GM19240 (cell line): ENCODE measurements around the gene PPP2R1B.
"Not testable (repeated sequence)": the region's sequence is repeated elsewhere in the genome, so short reads cannot be mapped to it uniquely, and the experiment has no call there.

Source experiments
- DNase-seq: peaks from one replicate; pipeline ENCODE4 v3.0.0; 2011; ENCODE audit warnings: low spot score; ENCODE audit not compliant: insufficient read length

Gene PPP2R1B

DNA sequence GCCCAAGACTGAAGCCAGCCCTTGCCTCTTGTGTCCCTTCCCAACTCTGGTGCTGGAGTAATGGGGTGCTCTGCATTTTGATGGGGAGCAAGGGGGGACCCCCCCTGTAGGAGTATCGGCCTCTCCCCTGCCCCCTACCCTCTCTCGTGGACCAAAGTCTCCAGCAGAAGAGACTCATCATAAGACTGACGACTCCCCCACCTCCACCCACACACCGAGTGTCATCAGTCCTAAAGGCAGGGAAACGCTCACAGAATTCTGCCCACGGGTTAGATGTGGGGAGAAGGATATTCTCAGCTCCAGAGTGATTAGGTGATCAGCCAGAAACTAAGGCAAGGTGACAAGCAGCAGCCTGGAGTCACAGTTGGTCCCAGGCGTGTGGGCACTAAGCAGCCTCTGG, 38.8 kb downstream of the PPP2R1B start:
- DNase-seq, result no peak

DNA sequence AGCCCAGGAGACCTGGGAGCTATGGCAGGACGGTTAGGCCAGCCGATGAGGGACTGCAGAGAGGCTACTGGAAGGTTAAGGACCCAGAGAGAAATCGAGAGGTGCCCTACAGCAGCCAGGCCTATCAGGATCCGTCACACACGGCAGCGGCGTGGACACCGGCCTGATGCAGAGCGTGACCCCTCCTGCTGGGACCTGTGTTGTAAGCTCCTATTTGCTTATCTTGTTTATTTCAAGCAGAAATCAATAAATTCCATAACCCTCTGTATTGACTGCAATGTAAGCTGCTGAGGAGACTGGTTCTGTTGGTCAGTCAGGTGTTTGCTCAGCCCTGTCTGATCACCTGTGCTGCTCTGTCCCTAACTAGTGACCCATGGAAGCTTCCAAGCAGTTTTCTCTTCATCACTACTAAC, 39.9 kb downstream of the PPP2R1B start:
- no peak for DNase-seq

DNA sequence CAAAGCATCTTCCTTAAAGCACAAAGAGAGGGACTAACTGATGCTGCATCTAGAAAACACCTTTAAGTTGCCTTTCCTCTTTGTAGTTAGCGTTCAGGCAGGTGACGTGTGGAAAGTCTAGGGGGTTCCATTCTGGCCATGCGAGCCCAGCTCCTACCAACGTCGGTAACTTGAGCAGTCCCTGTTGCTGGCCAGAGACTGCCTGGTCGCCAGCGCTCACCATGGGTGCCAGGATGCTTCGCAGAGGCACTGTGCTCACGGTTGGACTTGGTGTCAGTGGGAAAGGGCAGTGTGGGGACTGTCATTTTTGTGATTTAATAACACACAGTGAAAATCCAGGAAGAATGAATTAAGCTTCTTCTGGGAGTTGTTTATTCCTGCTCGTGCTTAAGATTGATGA, 40.6 kb downstream of the PPP2R1B start:
- DNase-seq, result no peak

DNA sequence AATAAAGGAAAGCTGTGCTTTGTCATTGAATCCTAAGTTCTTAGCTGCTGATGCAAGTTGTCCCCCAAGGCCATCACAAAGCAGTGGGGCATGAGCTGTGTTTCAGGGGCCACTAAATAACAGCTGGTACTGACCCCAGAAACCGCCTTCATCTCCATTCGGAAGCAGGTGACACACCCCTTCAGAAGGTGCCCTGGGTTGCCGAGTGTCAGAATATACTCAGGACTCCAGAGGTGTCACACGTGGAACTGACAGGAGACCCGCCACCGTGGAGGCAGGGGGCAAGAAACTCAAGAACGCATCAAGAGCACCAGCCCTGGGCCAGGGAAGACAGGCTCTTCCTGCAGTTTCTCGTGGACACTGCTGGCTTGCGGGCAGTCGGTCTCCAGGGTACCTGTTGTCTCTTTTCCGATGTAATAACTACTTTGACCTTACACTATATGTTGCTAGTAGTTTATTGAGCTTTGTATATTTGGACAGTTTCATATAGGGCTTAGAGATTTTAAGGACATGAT, 41.5 kb downstream of the PPP2R1B start:
- DNase-seq, result no peak

DNA sequence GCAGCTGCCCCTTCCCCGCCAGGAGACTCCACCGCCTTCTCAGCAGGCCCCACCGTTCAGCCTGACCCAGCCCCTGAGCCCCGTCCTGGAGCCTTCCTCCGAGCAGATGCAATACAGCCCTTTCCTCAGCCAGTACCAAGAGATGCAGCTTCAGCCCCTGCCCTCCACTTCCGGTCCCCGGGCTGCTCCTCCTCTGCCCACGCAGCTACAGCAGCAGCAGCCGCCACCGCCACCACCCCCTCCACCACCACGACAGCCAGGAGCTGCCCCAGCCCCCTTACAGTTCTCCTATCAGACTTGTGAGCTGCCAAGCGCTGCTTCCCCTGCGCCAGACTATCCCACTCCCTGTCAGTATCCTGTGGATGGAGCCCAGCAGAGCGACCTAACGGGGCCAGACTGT, 42.6 kb downstream of the PPP2R1B start:
- no peak for DNase-seq

DNA sequence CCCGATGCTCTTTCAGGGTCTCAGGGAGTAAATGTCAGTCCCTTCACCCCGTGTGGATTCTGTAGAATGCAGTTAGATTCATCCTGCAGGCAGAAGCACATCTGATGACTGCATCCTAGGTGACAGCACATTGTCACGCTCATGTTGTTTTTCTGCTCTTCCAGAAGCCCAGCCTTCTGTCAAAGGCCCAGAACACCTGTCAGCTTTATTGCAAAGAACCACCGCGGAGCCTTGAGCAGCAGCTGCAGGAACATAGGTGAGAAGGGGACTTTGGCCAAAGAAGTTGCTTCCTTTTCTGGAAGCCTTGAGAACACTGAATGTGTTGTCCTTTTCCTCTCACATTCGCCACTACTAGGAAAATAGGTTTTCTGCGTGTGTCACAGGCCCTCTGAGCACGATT, 43.7 kb downstream of the PPP2R1B start:
- DNase-seq, result no peak

DNA sequence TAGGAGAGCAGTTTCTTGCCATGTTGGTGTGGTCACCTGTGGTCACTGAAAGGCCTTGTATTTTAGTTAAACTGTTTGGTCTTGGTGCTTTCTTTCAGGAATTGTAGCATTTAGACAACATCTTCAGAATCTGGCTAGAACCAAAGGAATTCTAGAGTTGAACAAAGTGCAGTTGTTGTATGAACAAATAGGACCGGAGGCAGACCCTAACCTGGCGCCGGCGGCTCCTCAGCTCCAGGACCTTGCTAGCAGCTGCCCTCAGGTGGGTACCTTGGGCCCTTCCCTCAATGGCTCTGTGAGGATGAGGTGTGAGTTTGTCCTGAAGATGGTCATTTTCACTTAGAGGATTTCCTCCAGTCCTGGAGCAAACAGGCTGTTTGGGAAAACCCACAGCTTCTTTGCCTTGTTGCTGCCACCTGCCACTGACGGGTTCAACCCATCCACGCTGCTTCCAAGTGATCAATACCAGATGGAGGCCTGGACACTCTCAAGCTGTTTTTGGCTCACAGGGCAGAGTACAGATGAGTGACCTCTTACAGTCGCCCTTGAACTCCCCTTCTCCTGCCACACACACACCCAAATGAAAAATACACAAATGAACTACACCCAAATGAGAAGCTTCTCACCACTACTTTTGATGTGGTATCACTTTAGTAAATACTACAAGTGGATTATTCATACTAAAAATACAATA, 45.2 kb downstream of the PPP2R1B start:
- no peak for DNase-seq

DNA sequence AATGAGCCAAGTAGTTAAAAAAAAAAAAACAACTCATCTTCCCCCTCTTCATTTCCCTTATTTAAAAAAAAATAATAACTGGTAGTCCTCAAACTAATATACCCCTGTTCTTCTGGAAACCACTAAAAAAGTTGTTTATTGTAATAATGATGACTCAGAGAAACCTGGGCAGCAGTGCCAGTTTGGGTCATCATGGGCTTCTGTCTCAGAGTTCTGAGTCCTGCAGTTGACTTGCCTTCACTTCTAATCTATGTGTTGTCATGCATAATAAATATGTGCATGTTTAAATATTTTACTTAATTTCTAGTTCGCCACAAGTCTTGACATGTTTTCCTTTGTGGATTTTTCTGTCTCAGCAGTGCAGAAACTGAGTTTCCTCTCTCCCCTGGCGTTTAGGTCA, 46.8 kb downstream of the PPP2R1B start:
- DNase-seq, result no peak

DNA sequence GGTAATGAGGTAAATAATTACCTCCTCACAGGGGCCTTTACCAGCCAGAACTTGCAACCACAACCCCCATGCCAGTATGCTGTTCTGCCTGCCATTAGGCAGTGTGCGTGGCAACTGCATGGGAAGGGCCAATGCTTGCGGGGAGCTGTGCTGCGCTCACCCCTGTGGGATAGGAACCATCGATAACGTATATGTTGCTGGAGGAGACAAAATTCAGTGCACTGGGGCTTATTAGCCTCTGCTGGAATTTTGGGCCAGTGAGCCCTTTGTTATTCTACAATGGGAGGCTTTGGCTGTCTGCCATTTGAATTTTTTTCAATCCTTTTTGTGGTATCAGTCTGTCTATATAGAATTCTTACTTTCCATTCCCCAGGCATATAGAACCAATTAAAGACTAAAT, 47.3 kb downstream of the PPP2R1B start:
- DNase-seq, result no peak

DNA sequence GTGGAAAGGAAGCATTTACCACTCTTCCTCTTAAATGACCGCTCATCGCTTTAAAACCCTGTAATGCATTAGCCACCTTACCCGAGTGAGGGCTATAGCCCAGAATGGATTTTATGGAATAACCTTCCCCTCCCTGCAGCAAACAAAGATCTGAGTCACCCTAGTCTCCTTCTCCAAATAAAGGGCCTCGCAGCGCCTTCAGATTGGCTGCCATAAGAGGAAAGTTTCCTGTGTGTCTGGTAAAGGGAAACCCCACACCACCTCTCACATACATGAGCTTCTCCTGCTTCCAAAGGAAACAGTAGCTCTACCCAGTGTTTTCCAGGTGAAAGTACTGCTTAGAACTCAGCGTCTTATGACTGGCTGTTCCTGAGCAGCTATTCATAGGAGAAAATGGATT, 47.8 kb downstream of the PPP2R1B start:
- DNase-seq, result no peak

DNA sequence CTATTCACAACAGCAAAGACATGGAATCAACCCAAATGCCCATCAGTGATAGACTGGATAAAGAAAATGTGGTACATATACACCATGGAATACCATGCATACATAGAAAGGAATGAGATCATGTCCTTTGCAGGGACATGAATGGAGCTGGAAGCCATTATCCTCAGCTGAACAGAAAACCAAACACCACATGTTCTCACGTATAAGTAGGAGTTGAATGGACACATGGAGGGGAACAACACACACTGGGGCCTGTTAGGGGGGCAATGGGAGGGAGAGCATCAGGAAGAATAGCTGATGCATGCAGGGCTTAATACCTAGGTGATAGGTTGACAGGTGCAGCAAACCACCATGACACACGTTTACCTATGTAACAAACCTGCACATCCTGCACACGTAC, 48.5 kb downstream of the PPP2R1B start:
- DNase-seq, result not testable (repeated sequence)

DNA sequence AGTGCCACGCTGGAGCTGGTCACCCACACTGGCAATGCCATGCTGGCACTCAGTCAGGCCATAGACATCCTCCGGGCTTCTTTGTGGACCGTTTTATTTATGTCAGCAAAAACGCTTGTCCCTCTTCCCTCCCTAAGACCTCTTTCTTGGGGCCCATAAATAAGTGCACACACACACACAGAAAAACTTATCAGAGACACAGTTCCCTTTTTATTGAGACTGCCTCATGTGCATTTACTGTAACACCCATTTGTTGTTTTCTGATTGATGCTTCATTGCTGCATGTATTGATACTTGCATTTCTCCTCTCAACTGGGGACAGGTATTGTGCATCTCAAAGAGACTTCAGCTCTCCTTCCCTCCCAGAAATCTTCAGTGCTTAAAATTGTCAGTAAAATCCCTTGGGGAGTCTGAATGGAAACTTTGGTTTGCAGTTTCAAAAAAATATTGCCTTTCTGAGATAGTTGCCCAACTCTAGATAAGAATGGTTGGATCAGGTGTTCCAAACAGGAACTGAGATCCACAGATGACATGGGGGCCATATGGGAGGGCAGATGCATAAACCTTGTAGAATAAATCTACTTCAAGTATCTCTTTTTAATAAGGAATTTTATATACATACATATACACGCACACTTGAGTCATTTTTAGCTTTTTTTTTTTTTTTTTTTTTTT, 50.9 kb downstream of the PPP2R1B start:
- DNase-seq, result no peak

DNA sequence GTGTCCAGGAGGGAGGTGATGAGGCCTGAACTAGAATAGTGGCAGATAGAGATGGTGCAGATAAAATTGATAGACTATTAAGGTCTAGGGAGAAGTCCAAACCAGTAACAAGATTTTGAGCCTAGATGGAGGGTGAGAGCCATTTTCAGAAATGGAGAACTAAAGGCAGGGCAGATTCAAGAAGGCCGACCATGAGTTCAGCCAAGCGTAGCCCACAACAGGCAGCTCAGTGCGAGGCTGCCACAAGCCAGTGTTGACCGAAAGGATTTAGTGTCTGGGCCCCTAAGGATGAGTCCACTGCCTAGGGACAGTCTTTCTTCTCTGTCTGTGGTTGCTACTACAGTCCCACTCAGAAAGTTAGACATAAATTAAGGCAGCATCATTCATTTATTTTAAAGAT, 51.7 kb downstream of the PPP2R1B start:
- no peak for DNase-seq

DNA sequence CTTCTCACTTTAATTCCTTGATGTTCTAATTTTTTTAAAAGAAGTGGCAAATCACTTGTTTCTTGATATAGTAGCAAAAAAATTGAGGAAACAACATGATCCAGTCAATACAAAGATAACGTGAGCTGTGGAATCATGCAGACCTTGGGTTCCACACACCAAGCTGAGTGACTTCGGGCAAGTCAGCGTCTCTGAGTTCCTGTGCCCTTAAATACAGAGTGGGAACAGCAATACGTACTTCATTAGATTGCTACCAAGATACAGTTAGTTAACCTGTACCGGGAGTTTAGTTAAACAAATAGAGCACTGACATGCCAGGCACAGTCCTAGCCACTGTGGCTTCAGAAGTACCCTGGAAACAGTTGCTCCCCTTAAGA, 58.5 kb downstream of the PPP2R1B start:
- no peak for DNase-seq

DNA sequence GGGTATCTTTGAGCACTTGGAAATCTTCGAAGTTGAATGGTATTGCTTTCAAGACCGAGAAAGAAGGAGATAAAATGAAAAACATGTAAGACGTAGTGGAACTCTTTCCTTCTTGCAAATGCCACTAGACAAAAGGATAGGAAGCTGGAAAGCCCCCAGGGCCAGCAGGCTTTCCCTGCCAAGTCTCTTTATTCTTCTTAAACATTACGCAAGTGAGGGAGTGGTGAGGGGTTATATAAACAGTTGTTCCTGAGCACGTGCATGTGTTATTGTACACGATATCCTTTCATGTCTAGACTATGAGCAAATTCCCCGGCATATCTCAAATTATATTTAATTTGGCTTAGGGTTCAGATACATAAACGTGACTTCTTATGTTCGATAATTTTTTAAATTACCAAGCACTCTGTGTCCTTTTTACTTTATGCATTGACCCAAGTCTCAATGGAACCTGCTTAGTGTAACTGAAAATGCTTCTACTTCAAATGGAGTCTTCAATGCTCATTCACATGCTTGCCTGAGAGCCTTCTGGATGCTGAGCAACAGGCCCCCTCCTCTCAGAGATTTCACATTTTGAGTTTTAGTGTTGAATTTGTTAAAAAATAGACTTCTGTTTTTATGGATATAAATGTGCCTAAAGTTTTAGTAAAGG, 59.0 kb downstream of the PPP2R1B start:
- DNase-seq, result no peak

DNA sequence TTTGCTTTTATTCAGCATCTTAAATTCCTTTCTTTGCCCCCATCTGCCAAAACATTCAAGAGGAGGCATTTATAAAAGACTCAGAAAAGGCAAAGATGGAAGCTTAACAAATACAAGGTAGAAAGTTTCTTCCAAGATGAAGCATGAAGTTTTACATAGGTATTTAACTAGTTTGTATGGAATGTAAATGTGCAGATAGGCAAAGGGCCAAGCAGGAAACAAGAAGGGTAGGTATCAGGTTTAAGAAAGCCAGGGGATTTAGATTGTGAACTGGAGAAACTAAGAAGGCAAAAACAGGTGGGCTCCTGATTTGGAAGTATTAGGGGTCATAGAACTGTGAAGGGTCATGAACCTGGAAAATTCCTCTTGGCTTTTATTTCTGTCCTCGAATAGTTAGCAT, 62.6 kb downstream of the PPP2R1B start:
- DNase-seq, result no peak

DNA sequence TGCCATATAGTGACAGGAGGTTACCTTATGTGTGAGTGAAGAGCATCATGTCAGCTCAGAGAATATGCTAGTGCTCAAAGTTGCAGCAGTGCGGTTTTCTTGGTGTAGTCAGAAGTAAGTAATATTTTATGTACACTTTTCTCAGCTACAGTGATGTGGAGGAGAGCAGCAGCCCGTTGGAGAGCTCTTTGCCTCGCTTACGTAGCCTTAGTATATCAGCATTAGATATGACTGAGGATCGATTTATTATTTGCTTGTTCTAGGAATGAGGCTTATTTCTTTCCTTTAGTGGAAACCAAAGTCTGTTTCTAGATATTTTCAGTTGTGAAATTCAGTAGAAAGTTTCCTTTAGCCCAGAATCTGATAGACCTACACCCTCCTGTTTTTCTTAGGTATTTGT, 63.6 kb downstream of the PPP2R1B start:
- DNase-seq, result no peak

DNA sequence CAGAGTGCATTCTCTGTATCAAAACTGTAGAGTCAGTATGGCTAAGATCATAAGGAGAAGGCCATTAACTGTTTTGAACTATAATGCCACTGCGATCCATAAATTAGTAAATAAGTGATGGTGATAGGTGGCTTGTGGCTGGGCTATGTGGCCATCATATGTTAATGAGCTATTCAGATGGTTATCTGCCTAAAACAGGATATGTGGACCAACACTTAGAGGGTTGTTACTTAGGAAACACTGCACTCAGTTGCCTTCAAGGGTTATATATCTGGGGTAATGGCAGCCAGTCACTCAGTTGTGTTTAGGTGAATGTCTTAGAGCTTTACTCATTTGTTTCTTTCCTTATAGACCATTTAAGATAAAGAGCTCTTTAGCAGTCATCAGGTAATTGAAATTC, 66.0 kb downstream of the PPP2R1B start:
- DNase-seq, result no peak

DNA sequence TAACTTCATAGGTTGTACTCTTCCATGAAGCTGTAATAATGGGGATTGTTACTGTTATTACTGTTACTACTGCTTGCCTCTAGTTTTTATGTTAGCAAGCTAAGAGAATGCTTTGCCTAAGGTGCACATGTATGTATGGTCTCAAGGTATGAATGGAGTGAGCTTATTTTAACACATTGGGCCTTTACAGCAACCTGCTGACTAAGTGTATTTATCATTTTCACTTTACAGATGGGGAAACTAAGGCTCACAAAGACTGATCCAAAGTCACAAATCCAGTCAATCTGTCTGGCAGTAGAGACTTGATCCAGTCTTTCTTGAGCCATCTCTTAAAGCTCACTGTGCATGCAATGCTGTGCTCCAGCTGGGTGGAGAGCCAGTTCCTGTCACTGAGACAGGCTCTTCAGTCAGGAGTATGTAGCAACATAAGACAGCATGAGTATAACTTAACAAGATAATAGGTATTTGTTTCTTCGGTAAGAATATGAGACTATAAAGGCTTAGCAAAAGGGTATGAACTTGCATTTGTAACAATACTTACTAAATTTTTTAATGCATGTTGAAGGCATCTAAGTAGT, 66.5 kb downstream of the PPP2R1B start:
- DNase-seq, result no peak

DNA sequence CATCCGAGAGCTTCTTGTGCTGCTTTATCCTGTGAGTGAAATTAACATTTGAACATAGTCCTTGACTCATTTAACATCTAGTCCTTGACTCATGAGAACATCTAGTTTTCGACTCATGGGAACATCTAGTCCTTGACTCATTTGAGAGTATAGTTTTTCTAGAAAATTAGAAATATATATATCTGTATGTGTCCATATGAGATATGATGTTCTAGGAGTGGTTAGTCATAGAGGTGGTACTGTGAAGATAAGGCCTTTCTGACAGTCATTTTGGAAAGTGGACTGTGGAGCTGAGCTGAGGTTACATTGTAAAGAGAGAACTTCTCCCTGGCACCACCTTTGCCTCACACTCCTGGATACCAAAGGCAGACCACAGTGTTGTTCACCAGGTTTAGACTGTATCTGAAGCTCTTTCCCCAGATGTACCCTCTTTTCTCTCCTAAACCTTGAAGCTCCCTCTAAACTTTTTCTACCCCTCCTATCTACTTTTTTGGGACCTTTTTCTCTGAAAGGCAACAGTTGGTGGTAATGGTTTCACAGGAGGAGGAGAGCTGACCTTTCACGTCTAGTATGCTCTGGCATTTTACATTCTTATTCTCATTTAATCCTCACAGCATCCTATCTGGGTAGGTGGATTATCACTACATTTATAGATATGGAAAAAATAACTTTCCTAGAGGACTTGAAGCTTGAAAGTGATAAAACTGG, 67.2 kb downstream of the PPP2R1B start:
- no peak for DNase-seq

DNA sequence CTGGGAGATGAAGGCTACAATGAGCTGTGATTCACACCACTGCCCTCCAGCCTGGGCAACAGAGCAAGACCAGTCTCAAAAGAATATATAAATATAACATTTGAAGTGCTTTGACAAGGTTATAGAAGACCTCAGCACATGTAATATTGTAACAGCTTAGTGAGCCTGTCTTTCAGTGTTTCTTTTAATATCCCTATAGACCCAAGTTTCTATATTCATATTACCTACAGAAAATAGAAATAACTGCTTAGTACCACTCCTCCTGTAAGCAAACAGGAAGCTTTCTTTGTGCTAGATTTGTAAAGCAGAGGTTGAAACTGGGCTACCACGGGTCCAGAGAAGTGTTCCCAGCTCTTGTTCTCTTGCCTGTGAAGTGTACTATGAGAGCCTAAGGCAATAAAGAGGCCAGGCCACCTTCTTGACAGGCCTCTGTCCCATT, 68.2 kb downstream of the PPP2R1B start:
- DNase-seq, result no peak

DNA sequence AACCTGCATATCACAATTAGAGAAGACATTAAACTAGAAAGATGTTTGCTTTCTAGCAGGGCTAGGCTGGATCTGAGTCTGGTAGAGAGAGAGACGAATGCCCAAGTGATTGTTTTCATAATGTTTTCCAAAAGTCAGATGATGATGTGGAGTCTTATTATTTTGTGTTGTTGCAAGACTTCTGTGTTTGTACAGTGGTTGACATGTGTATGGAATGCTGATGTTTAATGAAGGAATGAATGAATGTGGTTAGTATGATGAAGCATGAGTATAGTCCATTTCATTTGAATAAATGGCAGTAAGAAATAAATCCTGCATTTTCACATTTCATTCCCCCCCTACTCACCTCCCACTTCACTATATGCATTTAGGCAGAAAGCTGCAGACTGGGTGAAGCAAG, 69.6 kb downstream of the PPP2R1B start:
- no peak for DNase-seq
